Activated CD4-positive, alpha-beta T cell treated with anti-CD3 and anti-CD28 coated beads, Interleukin-2, amount 10 ng/mL, durations not matched to agents 7 days and 5 days (primary cell): ENCODE results near the gene ROBO1. TPM values are rescaled to one million over a fixed set of nuclear protein-coding genes. Genes with fewer than 3 reads are reported as not detected.
A peak's percentile ranks its signal among the peaks of the same experiment; 100 is the strongest.

Experiments
- CTCF ChIA-PET: fragments of 350-600 bp; sonication (Branson Sonifier 250); formaldehyde crosslinking; loops from one replicate; lab custom pipeline; 2021; ENCODE audit warnings: antibody characterized with exemption; lab: Charles Lee
- POLR2A ChIA-PET: fragments of 350-600 bp; sonication (Branson Sonifier 250); formaldehyde crosslinking; loops from one replicate; lab custom pipeline; 2021; ENCODE audit warnings: antibody characterized with exemption; lab: Charles Lee
- DNase-seq: peaks from one replicate; pipeline ENCODE4 v3.0.0-alpha.2; 2020
- H3K27ac Mint-ChIP-seq: one replicate; pipeline ENCODE4 v1.8.0; 2021; ENCODE audit warnings: mild to moderate bottlenecking, moderate library complexity, mixed read lengths
- H3K27me3 Mint-ChIP-seq: one replicate; pipeline ENCODE4 v1.8.0; 2021; ENCODE audit warnings: mixed read lengths
- H3K36me3 Mint-ChIP-seq: one replicate; pipeline ENCODE4 v1.8.0; 2021; ENCODE audit warnings: low read depth, mixed read lengths
- H3K4me1 Mint-ChIP-seq: one replicate; pipeline ENCODE4 v1.8.0; 2021; ENCODE audit warnings: mixed read lengths
- H3K4me3 Mint-ChIP-seq: one replicate; pipeline ENCODE4 v1.8.0; 2021; ENCODE audit warnings: mild to moderate bottlenecking, moderate library complexity, mixed read lengths
- H3K9me3 Mint-ChIP-seq: one replicate; pipeline ENCODE4 v1.8.0; 2021; ENCODE audit warnings: mixed read lengths
- total RNA-seq, 2 experiments: library from RNA; stranded (reverse); gene quantifications; one replicate each; pipeline ENCODE4 v1.2.3, GENCODE V29; 2021

Gene ROBO1
- total RNA-seq, 2 experiments from 2014 or later: 0.55 to 0.62 TPM

DNA sequence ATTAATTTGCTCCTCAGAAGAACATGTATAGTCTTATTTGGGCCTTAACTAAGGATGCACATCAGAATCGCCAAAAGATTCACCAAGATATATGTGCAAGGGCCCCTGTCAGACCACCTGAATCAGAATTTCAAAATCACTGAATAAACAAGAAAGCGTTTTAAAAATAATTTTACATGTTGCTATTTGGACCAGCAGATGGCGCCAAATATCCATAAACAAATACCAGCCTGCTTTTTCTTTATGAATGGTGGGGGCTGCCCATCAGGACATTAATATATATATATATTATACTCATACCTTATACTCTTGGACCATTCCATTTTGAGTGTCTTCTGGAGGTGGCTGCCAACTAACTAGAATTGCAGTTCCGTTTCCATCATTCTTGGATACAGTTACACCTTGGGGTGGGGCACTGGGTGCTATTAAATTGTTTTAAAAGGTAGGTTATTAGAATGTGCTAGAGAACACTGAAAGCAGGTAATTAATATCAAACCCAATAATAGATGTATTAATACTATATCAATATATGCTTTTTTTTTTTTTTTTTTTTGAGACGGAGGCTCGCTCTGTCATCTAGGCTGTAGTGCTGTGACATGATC lies 1108.3 kb downstream of the ROBO1 start:
- Mint-ChIP-seq H3K27me3 (no peaks in the 10 kb centered on the region), H3K9me3 (no peaks in the 10 kb centered on the region), H3K4me3 (no peak overlapping the region), H3K36me3 (no peaks in the 10 kb centered on the region), H3K4me1 (no peaks in the 10 kb centered on the region), H3K27ac (no peak overlapping the region)
- peak; percentile 32 for DNase-seq
- POLR2A ChIA-PET: no interaction called here
- CTCF ChIA-PET: no interaction called here

DNA sequence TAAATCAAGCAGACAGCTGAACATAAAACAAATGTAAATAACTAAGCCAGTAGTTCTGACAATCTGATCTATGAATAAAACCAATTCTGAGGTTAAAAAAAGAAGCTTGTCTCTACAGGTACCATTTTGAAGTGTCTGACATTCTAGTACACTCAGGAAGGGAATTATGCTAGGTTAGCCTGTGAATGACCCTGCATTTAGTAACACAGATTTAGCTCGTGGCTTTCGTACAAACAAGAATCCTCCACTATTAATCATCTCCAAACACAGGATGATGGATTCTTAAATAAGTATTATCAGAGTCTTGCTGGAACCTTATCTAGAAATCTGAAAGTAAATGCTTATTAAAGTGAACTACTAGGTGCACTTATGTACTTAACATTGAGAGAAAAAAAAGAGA lies 1120.1 kb downstream of the ROBO1 start:
- no peak overlapping the region for H3K4me3 Mint-ChIP-seq
- no peaks in the 10 kb centered on the region for H3K27me3 Mint-ChIP-seq
- H3K4me1 Mint-ChIP-seq: no peaks in the 10 kb centered on the region
- no peak overlapping the region for H3K27ac Mint-ChIP-seq
- no peak for DNase-seq
- no peaks in the 10 kb centered on the region for H3K9me3 Mint-ChIP-seq
- POLR2A ChIA-PET: no interaction called here
- no peaks in the 10 kb centered on the region for H3K36me3 Mint-ChIP-seq
- CTCF ChIA-PET: no interaction called here

DNA sequence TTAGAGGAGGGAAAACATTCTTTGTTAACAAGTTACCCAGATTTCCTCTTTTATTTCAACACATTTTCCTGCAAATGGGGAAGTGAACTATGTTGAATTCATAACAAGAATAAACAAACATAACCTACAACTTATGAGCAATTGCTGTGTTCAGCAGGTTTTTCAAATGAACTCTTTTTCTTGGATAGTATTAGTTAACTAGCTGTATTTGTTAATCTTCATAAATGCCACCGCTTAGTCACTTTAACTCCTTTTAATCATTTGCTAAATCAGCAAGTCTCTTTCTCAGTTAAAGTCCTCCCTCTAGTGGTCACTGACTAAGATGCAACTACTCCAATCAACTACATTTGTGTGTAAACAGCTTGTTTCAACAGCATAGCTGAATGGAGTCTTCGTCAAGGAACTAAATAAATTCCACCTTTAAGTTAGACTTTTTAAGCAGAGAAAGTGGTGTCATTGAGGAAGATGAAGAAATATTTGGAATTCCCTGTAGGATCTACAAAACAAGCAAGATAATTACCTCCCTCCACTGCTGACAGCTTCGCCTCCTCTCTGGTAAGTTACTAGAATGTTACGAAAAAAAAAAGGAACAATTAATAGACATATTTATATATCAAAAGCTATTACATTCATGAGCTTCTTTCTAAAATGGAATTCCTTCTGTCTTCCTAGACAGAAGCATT lies 1122.0 kb downstream of the ROBO1 start:
- DNase-seq: peak; percentile 32

DNA sequence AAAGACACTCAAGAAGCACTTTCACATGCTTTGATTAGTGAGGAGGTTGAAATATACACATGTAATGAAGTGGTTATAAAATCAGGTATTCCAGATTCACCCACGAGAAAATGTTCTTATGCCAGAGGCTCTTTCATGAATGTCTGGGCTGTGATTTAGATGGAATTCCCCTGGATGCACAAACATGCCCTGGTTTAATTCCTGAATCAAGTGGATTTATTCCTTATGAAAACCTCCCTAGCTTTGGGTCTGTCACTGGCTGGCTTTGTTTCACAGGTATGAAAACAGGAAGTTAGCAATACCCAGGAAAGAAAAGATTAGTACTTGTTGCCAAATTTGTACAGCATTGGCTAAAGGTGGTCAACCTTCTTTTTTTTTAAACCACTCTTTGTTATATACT lies 1123.0 kb downstream of the ROBO1 start:
- no peak overlapping the region for H3K27ac Mint-ChIP-seq
- H3K27me3 Mint-ChIP-seq: no peaks in the 10 kb centered on the region
- no peaks in the 10 kb centered on the region for H3K4me1 Mint-ChIP-seq
- ChIA-PET CTCF (no interaction called here), POLR2A (no interaction called here)
- no peaks in the 10 kb centered on the region for H3K36me3 Mint-ChIP-seq
- H3K4me3 Mint-ChIP-seq: no peak overlapping the region
- H3K9me3 Mint-ChIP-seq: no peaks in the 10 kb centered on the region
- no peak for DNase-seq

More for the DNA sequence above, 1122.0 kb downstream of the ROBO1 start:
- CTCF ChIA-PET: interaction anchor here (0.6 kb wide), 1 partner anchor 23 kb away, joined by 4 read pairs; no protein-coding TSS in a partner anchor
- no peaks in the 10 kb centered on the region for H3K9me3 Mint-ChIP-seq
- no peaks in the 10 kb centered on the region for H3K27me3 Mint-ChIP-seq
- H3K4me3 Mint-ChIP-seq: no peak overlapping the region
- no peak overlapping the region for H3K27ac Mint-ChIP-seq
- no peaks in the 10 kb centered on the region for H3K4me1 Mint-ChIP-seq
- POLR2A ChIA-PET: no interaction called here
- no peaks in the 10 kb centered on the region for H3K36me3 Mint-ChIP-seq

DNA sequence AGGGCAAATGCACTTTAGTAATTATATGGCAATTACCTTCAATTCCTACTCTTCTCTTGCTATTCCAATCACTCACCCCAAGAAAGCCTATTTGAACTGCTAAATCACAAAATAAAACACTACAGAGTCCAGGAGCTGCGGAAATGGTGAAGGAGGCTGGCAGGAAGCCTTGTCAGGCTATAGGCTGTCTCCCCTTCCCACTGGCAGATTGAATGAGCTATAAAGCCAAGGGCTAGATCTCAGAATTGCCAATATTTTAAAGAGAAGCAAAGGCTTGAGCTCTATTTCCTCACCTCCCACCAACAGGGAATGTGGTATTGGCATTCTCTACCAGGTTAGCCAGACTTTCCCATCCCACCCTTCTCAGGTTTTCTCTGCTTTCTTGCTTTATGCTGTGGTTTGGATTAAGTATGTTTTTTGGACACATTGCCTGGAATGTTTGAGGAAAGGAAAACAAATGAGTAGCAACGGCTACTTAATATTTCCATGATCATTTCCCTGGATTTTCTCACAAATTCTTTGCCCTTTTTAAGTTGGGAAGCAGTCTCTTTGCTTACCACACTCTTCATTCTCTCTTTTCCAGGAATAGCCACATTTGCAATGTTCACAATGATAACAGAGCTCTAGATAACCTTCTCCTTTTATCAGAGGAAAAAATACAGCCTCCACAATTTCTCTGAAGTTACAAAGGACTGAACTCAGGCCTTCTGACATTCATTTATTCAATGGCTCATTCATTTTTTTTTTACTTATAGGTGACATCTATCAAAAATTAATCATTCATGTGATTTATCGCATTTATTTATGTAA lies 1125.4 kb downstream of the ROBO1 start:
- Mint-ChIP-seq H3K4me1 (no peaks in the 10 kb centered on the region), H3K27ac (no peak overlapping the region), H3K4me3 (no peak overlapping the region), H3K27me3 (no peaks in the 10 kb centered on the region), H3K9me3 (no peaks in the 10 kb centered on the region), H3K36me3 (no peaks in the 10 kb centered on the region)
- ChIA-PET CTCF (no interaction called here), POLR2A (no interaction called here)
- DNase-seq: no peak

DNA sequence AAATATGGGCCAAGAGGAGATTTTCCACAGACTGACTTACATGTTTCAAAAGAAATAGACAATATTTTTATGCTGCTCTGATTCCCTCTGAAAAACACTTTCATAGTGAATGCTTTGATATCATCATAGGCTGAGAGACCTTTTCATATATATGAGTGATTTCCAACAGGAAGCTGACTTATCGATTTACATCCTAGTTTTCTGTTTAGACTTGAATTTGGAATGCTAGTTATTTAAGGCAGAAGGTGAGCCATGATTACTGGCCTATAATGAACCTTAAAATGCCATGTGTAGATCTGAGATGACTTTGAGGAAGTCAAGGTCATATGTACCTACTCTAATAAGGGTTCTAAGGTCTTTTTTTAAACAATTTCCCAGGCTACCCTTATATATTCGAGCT lies 1126.1 kb downstream of the ROBO1 start:
- Mint-ChIP-seq H3K27me3 (no peaks in the 10 kb centered on the region), H3K27ac (no peak overlapping the region), H3K36me3 (no peaks in the 10 kb centered on the region), H3K9me3 (no peaks in the 10 kb centered on the region), H3K4me1 (no peaks in the 10 kb centered on the region), H3K4me3 (no peak overlapping the region)
- CTCF ChIA-PET: no interaction called here
- POLR2A ChIA-PET: no interaction called here
- no peak for DNase-seq

DNA sequence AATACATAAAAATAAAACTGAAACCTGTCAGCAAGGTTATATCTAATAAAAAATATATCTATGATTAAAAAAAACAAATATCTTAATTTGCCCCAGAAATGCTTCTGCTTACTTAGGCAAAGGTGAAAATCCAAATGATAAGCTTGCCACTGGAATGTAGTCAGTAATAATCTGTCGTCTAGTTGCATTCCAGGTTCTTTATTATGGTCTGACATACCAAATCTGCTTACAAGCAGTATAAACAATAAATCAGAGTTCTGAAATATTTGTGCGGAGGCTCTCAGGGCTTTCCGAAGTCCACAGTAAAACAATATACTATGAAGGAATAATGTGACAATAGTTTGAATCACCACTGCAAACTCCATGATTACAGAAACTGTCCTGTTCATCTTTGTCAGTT lies 1133.5 kb downstream of the ROBO1 start:
- POLR2A ChIA-PET: no interaction called here
- no peaks in the 10 kb centered on the region for H3K9me3 Mint-ChIP-seq
- no peaks in the 10 kb centered on the region for H3K36me3 Mint-ChIP-seq
- no peak overlapping the region for H3K27ac Mint-ChIP-seq
- H3K27me3 Mint-ChIP-seq: no peaks in the 10 kb centered on the region
- DNase-seq: no peak
- H3K4me3 Mint-ChIP-seq: no peak overlapping the region
- CTCF ChIA-PET: interaction anchor here (0.5 kb wide), 1 partner anchor 186 kb away, joined by 3 read pairs; no protein-coding TSS in a partner anchor
- no peaks in the 10 kb centered on the region for H3K4me1 Mint-ChIP-seq

DNA sequence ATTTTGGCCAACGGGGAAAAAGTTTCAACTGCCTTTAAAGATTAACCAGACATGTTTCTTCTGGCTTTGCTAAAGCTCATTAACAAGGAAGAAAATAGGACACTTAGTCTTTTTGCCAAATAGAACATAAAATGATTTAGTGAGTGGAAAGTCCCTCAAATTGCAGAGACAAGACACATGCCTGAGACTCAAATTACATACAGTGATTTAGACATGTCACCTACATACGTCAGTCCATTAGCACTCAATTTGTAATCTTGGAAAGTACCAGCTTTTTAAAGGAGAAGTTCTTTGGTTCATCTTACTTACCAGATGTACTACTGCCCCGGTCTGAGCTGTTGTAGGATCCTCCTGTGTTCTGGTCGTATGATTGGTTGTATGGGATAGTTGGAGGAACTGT lies 1134.2 kb downstream of the ROBO1 start:
- H3K36me3 Mint-ChIP-seq: no peaks in the 10 kb centered on the region
- H3K27ac Mint-ChIP-seq: no peak overlapping the region
- DNase-seq: no peak
- H3K4me3 Mint-ChIP-seq: no peak overlapping the region
- H3K27me3 Mint-ChIP-seq: no peaks in the 10 kb centered on the region
- ChIA-PET CTCF (interaction anchor here (0.5 kb wide), 1 partner anchor 187 kb away, joined by 3 read pairs; no protein-coding TSS in a partner anchor), POLR2A (no interaction called here)
- no peaks in the 10 kb centered on the region for H3K4me1 Mint-ChIP-seq
- H3K9me3 Mint-ChIP-seq: no peaks in the 10 kb centered on the region

DNA sequence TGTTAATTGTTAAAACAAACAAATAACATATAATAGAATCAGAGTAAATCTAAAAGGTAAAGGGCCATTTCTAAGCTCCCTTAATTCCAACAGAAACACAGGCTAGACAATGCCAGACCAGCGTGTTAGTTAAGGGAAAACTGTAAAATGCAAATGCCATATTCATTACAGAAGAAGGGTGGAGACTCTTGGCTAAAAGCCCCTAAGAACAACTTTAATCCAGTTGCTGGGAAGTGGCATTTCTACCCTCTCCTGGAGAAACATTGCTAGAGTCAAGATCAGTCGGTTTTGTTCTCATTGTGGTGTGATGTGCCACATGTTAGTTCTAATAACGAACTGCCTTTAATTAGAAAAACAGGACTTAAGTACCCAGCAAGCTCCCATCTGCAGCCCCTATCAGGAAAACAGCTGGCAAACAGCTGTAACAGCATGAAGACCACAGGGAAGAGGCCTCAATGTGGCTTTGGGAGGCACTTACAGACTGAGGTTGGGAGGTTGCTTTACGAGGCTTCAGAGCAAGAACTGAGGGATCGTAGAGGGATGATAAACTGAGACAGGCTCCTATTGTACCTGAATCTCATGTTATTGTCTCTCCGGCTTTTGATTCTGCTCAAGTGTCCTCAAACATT lies 1134.8 kb downstream of the ROBO1 start:
- H3K27me3 Mint-ChIP-seq: no peaks in the 10 kb centered on the region
- no peak for DNase-seq
- no peak overlapping the region for H3K4me3 Mint-ChIP-seq
- POLR2A ChIA-PET: no interaction called here
- CTCF ChIA-PET: no interaction called here
- H3K27ac Mint-ChIP-seq: no peak overlapping the region
- no peaks in the 10 kb centered on the region for H3K4me1 Mint-ChIP-seq
- no peaks in the 10 kb centered on the region for H3K36me3 Mint-ChIP-seq
- no peaks in the 10 kb centered on the region for H3K9me3 Mint-ChIP-seq

DNA sequence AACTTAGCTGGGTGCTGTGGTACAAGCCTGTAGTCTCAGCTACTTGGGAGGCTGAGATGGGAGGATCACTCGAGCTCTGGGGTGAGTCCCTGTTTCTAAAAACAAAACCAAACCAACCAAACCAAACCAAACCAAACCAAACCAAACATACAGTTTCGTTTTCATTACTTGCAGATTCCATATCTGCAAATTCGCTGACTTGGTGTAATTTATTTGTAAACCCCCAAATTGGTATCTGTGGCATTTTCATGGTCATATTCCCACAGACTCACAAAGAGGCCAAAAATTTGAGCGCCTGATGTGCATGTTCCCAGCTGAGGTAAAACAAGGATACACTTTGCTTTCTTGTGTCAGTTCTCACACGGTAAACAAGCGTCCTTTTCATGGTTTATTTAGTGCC lies 1138.3 kb downstream of the ROBO1 start:
- ChIA-PET CTCF (no interaction called here), POLR2A (no interaction called here)
- H3K4me3 Mint-ChIP-seq: no peak overlapping the region
- no peaks in the 10 kb centered on the region for H3K9me3 Mint-ChIP-seq
- H3K4me1 Mint-ChIP-seq: no peaks in the 10 kb centered on the region
- H3K36me3 Mint-ChIP-seq: no peaks in the 10 kb centered on the region
- H3K27ac Mint-ChIP-seq: no peak overlapping the region
- H3K27me3 Mint-ChIP-seq: no peaks in the 10 kb centered on the region
- DNase-seq: no peak

DNA sequence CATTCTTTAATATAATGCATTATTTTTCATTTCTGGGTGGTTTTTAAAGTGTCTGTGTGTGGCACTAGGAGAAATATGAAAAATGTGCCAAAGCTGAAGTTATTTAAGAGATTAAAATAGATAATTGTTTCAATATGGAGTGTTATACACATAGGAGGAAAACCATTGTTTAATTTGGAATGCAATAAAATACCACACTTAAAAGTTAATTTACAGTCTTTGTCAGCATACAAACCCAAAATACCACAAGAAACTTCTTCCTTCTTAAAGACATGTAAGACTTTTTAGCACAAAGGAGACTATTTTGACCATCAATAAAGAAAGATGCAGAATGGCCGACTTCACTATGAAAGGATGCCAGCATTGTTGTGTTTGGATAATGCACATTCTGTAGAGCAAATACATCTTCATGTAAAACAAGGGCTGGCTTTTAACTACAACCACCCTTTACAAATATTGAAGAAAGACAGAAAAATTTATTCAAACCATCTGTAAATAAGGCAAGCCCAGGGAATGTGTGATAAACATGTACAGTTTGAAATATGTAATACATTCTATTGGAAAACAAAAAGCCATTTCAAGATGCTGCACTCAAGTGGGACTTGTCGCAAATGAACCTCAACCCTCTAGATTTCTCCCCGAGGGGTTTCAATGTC lies 1146.6 kb downstream of the ROBO1 start:
- Mint-ChIP-seq H3K4me3 (no peak overlapping the region), H3K27me3 (no peaks in the 10 kb centered on the region), H3K4me1 (no peaks in the 10 kb centered on the region), H3K27ac (no peak overlapping the region), H3K36me3 (no peaks in the 10 kb centered on the region), H3K9me3 (no peaks in the 10 kb centered on the region)
- ChIA-PET POLR2A (no interaction called here), CTCF (no interaction called here)
- no peak for DNase-seq

DNA sequence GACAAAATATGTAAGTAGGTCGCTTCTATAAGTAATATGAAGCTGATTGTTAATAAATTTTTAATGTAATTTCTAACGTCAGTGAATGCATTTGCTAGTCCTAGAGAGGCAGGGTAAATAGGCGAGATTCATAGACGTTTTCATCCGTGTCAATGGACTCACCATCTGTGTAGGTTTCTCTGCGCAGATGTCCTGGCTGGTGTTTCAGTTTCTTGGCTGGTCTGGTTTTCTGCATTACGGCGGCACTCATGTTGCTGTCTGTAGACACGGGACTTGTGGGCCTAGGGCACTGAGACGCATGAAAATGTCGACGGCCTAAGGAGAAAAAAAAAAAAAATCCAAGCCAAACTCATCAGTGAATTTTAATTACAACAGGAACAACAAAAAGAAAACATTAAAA lies 1153.3 kb downstream of the ROBO1 start:
- POLR2A ChIA-PET: no interaction called here
- Mint-ChIP-seq H3K4me1 (no peaks in the 10 kb centered on the region), H3K27ac (no peak overlapping the region), H3K27me3 (no peaks in the 10 kb centered on the region), H3K36me3 (no peaks in the 10 kb centered on the region), H3K9me3 (no peaks in the 10 kb centered on the region), H3K4me3 (no peak overlapping the region)
- CTCF ChIA-PET: no interaction called here
- DNase-seq: no peak
